ENCODE results near the gene BAIAP2L1. TPM values are rescaled to one million over a fixed set of nuclear protein-coding genes. Genes with fewer than 3 reads are reported as not detected.
A peak's percentile ranks its signal among the peaks of the same experiment; 100 is the strongest.

Gene BAIAP2L1
- total and polyA plus RNA-seq, 2 experiments from 2014 or later, result 24.1 to 38.3 TPM

GRCh38 chr7:98294326-98294725, 106.6 kb downstream of the BAIAP2L1 start:
- Histone ChIP-seq H3K4me2 (no peak overlapping the region), H3K27ac (ENCODE audit: low read depth) (peak overlapping the region; percentile 87; the same call in 1 of the 2 replicates), H4K20me1 (replicated peaks; ENCODE audit: insufficient read depth) (peaks cover 22% of the 10 kb centered on the region; the same call in 1 of the 2 replicates), H3K4me1 (ENCODE audit: insufficient read depth) (peaks cover 13% of the 10 kb centered on the region; the same call in 1 of the 2 replicates), H3K79me2 (replicated peaks; ENCODE audit: insufficient read depth) (peaks cover 18% of the 10 kb centered on the region), H3K36me3 (ENCODE audit: insufficient read depth) (0 out of 2 replicates have a peak, but pooled peaks cover 16% of the 10 kb centered on the region), H3K9me2 (ENCODE audit: insufficient read depth) (no peaks in the 10 kb centered on the region), H3K27me3 (ENCODE audit: insufficient read depth) (no peaks in the 10 kb centered on the region), H3F3A (replicated peaks; ENCODE audit: low read depth) (peaks cover 10% of the 10 kb centered on the region; the same call in 1 of the 2 replicates), H2AFZ (no peak overlapping the region), H3K4me3 (no peak overlapping the region)
- ATAC-seq (no peak), DNase-seq (ENCODE audit: low spot score) (no peak)
- TF ChIP-seq ETS1 (IDR thresholded peaks at IDR 0.05), result no peak
- Mint-ChIP-seq H3K27ac (peak overlapping the region; percentile 24; the same call in 1 of the 2 replicates), H3K4me1 (peaks cover 24% of the 10 kb centered on the region), H3K27me3 (ENCODE audit: insufficient read depth, low read depth, poor library complexity) (peaks cover 15% of the 10 kb centered on the region), H3K4me3 (no peak overlapping the region), H3K9me3 (no peaks in the 10 kb centered on the region), H3K36me3 (ENCODE audit: low read depth) (peaks cover 37% of the 10 kb centered on the region)

GRCh38 chr7:98293746-98294145, 107.1 kb downstream of the BAIAP2L1 start:
- ATAC-seq, result no peak
- H3K27me3 ChIP-seq (ENCODE audit: insufficient read depth), result no peaks in the 10 kb centered on the region
- peaks cover 23% of the 10 kb centered on the region for H3K79me2 ChIP-seq (replicated peaks; ENCODE audit: insufficient read depth)
- Mint-ChIP-seq H3K27me3 (ENCODE audit: insufficient read depth, low read depth, poor library complexity) (peaks cover 15% of the 10 kb centered on the region), H3K4me3 (no peak overlapping the region), H3K9me3 (no peaks in the 10 kb centered on the region), H3K36me3 (ENCODE audit: low read depth) (peaks cover 37% of the 10 kb centered on the region), H3K27ac (no peak overlapping the region), H3K4me1 (peaks cover 24% of the 10 kb centered on the region)
- H3K27ac ChIP-seq (ENCODE audit: low read depth), result no peak overlapping the region
- H3F3A ChIP-seq (replicated peaks; ENCODE audit: low read depth), result peaks cover 10% of the 10 kb centered on the region; the same call in 1 of the 2 replicates
- H3K4me3 ChIP-seq, result no peak overlapping the region
- no peaks in the 10 kb centered on the region for H3K9me2 ChIP-seq (ENCODE audit: insufficient read depth)
- H3K4me1 ChIP-seq (ENCODE audit: insufficient read depth), result peaks cover 13% of the 10 kb centered on the region; the same call in 1 of the 2 replicates
- H3K4me2 ChIP-seq, result no peak overlapping the region
- H3K36me3 ChIP-seq (ENCODE audit: insufficient read depth), result 0 out of 2 replicates have a peak, but pooled peaks cover 16% of the 10 kb centered on the region
- no peak for DNase-seq (ENCODE audit: low spot score)
- TF ChIP-seq EZH2 (IDR thresholded peaks at IDR 0.05; ENCODE audit: low read depth, unreplicated experiment), result no peak
- no peak for TF ChIP-seq STAT1 (IDR thresholded peaks at IDR 0.05; ENCODE audit: unreplicated experiment)
- TF ChIP-seq EZH2phosphoT487 (IDR thresholded peaks at IDR 0.05; ENCODE audit: unreplicated experiment), result no peak
- no peak for TF ChIP-seq POLR2AphosphoS5 (IDR thresholded peaks at IDR 0.05; ENCODE audit: low read depth)
- no peak for TF ChIP-seq ZNF331 (CRISPR knock-in tag; IDR thresholded peaks at IDR 0.05; ENCODE audit: low read depth)
- no peak overlapping the region for H2AFZ ChIP-seq
- peaks cover 23% of the 10 kb centered on the region; the same call in 1 of the 2 replicates for H4K20me1 ChIP-seq (replicated peaks; ENCODE audit: insufficient read depth)

- no peak for DNase-seq (ENCODE audit: low spot score)
- Histone ChIP-seq H4K20me1 (replicated peaks; ENCODE audit: insufficient read depth) (peaks cover 26% of the 10 kb centered on the region), H3F3A (replicated peaks; ENCODE audit: low read depth) (peaks cover 10% of the 10 kb centered on the region; the same call in 1 of the 2 replicates), H3K36me3 (ENCODE audit: insufficient read depth) (0 out of 2 replicates have a peak, but pooled peaks cover 16% of the 10 kb centered on the region), H3K27ac (ENCODE audit: low read depth) (no peak overlapping the region), H3K9me2 (ENCODE audit: insufficient read depth) (no peaks in the 10 kb centered on the region), H2AFZ (no peak overlapping the region), H3K79me2 (replicated peaks; ENCODE audit: insufficient read depth) (peaks cover 26% of the 10 kb centered on the region), H3K4me3 (no peak overlapping the region), H3K27me3 (ENCODE audit: insufficient read depth) (no peaks in the 10 kb centered on the region), H3K4me2 (no peak overlapping the region), H3K4me1 (ENCODE audit: insufficient read depth) (peaks cover 13% of the 10 kb centered on the region; the same call in 1 of the 2 replicates)
- Mint-ChIP-seq H3K36me3 (ENCODE audit: low read depth) (peaks cover 37% of the 10 kb centered on the region), H3K9me3 (no peaks in the 10 kb centered on the region), H3K27me3 (ENCODE audit: insufficient read depth, low read depth, poor library complexity) (peaks cover 15% of the 10 kb centered on the region), H3K27ac (no peak overlapping the region), H3K4me3 (no peak overlapping the region), H3K4me1 (peaks cover 26% of the 10 kb centered on the region)
- TF ChIP-seq ZNF331 (CRISPR knock-in tag; IDR thresholded peaks at IDR 0.05; ENCODE audit: low read depth) (no peak), EZH2 (IDR thresholded peaks at IDR 0.05; ENCODE audit: low read depth, unreplicated experiment) (no peak), STAT1 (IDR thresholded peaks at IDR 0.05; ENCODE audit: unreplicated experiment) (no peak)
- ATAC-seq, result no peak
These were observed 107.6 kb downstream of the BAIAP2L1 start for GRCh38 chr7:98293265-98293664.

All from GM23338 (cell line).